ENCODE results near the gene EEFSEC.

EEFSEC gene

DNA sequence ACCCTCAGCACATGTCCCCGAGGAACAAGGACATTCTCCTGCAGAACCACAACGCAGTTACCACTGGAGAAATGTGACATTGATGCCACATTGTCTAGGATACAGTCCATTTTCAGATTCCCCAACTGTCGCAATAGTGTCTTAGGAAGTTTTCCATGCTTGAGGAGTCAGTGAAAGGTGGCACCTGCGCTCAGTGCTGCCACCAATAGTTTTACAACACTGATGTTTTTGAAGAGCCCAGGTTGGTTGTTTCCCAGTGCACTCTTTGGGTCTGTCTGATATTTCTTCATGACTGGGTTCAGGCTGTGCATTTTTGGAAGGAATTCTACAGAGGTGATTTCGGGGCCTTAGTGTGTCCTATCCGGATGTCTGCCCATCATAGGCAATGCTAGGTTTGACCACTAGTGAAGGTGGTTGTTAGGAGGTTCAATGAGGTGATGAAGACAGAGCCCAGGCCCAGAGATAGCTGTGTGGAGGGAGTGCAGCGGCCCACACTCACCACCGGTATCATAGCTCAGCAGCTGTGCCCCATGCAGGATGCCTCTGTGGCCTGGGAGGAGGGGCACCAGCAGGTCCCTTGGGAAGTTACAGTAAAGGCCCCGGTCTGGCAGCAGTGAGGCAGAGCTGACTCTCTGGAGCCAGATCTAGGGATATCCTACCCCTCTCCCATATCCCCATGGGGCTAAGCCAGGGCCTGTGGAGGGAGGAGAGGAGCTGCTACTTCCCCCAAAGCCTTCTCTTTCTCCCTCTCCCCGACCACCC is 216.8 kb downstream of the EEFSEC start:
- DNase-seq = no peak

DNA sequence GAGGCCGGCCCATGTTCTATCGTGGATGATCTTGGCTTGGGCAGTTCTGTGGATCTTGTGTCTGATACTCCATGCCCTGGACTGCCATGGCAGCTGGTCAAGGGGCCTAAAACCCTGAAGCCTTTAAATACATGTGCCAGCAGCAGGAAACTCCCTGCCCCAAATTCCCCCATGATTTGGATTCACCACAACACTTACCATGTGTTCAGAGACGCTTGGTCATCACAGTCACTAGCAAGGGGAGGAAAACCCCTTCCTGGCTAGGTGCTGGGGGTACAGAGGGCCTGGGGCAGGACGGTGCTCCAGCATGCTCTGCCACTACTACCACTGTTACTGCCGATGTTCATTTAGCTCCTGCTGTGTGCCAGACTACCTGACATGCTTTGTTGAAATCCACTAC is 219.0 kb downstream of the EEFSEC start:
- no peak for DNase-seq

DNA sequence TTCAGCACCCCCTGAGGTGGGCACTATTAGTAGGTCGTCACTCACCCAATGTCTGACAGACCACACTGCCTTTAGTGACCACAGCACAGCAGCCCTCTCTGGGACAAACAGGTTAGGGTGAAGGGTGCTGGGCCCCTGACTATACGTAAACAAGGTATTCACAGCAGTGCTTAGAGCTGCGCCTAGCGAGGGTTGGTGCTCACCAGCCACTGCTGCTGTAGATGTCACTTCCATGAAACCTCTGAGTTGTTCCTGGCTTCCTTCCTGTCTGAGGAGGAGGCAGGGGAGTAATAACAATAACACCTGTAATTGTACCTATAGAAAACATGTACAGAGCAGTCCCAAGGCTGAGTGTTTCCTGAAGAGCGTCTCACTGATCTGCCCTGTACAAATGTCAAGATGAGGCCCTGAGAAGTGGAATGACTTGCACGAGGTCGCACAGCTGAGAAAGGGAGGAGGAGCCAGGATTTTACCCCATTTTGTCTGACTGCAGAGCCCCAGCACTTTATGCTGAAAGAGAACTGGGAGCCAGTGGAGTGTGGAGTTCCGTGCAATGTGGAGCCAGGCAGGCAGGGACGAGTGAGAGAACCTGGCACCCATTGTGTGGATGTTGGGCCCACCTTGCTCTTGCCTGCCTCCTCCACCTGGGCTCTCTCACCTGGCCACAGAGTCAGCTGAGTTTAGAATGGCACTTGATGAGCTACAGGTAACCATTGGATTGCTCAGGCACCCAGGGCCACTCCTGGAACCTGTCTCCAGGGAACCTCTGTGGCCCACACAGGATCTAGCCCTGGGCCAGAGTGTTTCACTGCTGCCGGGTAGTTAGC is 219.6 kb downstream of the EEFSEC start:
- DNase-seq = no peak

DNA sequence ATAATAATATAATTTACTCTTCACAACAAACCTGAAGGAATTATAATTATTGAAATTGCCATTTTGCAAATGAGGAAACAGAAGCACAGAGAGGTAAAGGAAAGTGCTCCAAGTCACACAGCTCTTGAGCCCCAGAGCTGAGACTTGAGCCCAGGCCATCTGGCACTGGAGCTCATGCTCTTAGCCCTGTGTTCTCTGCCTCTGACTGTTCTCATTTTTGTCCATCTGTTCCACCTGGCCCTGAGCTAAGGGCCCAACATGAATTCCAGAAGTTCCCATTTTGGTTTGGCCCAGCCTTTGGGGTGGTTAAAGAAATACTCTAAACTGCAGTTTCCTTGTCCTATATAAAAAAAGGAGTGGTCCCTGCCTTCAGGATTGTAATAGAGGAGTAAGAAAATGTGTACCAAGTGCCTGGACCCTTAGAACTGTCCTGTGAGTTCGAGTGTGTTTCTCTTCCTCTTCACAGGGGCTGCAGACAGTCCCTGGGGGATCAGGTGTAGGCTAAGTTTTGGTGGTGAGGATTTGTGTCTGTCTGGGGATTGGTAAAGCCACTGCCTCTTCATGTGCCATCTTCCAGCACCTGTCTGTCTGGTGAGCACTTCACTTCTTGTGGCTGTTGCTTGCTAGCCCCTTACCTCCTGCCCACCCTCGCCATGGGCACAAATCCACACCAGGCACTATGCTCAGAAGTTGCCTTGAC is 221.6 kb downstream of the EEFSEC start:
- peak in 1 of 14 donors; percentile 80 for DNase-seq

DNA sequence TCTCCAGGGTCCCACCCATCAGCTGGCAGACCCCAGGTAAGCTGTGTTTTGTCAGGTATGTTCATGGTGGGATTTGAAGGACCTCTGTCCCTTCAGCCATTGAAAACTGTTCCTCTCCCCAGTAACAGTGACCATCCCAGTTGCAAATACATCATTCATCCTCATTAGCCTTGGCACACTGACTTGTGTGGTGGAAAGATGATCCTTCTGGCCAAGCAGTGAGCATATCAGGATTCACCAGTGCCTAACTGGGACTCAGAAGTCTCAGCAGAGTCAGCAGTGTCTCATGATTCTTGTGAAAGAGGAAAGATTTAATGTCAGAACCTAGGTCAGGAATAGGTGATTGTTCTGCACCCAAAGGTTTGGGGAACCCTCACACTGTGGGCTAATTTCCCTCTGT is 223.2 kb downstream of the EEFSEC start:
- DNase-seq = no peak

DNA sequence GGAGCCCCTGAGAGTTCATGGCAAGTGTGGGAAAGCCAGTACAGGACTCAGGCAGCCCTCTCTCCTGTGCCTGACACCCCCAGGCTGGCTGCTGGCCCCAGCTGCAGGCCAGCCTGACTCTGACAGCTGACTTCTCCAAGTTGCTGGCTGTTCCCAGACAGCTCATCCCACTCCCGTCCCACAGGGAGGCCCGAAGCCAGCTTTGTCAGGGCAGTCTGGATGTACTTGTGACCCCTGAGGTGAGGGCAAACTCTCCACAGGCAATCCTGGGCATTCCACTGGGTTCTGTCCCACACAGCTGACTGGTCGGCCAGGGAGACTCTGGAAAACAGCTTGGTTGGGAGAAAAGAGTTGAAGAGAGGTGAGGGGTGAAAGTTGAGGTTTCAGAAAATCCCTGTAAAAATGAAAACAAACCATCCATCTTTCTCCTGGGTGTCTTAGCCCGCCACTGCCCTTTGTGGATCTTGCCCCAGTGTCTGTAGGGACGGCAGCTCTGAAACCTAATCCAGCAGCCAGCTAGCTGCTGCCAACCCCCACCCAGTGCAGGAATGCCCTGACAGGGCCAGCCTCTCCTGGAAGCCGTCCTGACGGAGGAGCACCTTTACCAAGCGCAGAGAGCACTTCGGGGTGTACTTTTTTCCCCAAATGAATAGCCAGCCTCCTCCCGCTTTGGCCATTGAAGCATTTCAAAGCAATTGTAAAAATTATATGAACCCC is 225.5 kb downstream of the EEFSEC start:
- peak in 1 of 14 donors; percentile 65 for DNase-seq

DNA sequence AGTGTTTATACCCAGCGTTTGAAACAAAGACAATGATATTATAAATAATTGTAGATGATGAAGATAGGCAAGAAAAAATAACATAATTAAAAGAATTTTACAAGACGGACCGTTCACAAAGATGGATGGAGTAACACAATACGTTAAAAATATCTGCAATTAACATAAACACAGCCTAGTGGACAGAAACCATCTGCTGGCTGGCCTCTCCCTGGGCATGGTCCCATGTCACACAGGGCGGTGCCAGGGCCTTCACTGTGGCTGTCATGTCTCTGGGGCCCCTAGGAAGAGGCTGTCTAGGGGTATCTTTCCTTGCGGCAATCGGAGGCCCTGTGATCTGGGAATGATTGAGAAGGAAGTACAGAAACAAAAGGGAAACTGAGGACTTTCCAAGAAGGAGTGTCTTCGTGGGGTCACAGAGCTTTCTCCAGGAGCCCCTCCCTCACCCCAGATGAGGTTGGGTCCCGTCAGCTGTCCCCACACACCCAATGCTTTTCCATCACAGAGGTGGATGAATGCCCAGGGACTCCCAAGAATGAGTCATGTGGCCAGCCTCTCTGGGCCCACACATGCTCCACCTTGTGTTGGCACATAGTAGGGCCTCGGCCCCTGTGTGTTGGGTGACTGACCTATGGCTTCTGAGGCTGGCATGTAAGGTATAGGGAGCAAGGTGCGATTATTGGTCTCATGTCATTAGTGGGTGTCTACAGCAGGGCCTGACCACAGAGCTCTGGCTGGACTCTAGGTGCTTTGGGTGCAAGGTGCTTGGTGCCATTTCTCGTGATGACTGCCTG is 226.3 kb downstream of the EEFSEC start:
- peak in 1 of 14 donors; percentile 22 for DNase-seq

DNA sequence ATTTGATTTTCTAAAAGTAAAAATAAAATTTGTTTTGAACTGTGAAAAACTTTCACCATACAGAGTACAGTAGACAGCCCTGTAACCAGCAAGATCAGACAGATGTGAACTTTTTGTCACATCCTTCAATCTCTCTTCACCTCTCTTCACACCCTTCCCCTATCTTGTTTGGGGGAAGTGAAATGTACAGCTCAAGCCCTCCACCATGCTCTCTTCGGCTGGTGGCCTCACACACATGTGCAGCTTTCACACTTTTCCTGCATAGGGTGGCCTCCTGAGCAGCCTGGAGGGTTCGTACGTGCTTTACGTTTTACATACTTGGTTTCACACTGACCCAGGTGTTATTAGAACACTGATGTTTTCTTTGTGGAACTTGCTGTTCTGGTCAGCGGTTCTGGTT is 227.0 kb downstream of the EEFSEC start:
- DNase-seq = no peak

DNA sequence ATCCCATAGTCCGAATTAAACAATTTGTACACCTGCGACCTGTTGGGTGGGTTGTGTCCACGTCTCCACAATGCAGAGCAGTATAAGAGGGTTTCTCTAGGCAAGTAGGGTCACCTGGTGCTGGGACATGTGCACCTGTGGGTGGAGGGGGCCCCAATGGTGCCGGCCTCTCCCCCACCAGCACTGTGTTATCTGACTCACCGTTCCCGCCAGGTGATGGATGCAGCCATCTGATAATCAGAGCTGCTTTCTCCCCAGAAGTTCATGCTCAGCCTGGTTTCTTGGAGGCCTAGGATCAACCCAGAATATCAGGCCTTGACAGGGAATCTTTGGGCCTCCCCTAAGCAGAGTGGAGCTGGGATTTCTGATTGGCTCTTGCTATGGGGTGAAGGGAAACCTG is 227.4 kb downstream of the EEFSEC start:
- DNase-seq = no peak

DNA sequence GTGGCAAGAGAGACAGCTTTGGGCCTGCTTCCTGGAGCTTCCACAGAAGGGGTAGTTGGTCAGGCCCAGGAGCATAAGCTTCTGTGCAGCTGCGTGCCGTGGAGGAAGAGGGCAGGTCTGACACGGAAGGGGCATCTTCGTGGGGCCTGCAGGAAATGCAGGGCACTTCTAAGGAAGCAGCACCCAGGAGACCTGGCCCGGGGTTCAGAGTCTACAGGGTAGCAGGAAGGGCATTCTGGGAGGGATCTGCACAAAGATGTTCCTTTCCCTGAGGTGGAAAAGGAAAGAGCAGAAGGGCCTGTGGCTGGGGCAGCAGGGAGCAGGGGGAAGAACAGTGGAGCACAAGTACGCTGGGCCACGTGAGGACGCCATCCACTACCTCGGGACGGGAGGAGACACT is 228.3 kb downstream of the EEFSEC start:
- DNase-seq = no peak

DNA sequence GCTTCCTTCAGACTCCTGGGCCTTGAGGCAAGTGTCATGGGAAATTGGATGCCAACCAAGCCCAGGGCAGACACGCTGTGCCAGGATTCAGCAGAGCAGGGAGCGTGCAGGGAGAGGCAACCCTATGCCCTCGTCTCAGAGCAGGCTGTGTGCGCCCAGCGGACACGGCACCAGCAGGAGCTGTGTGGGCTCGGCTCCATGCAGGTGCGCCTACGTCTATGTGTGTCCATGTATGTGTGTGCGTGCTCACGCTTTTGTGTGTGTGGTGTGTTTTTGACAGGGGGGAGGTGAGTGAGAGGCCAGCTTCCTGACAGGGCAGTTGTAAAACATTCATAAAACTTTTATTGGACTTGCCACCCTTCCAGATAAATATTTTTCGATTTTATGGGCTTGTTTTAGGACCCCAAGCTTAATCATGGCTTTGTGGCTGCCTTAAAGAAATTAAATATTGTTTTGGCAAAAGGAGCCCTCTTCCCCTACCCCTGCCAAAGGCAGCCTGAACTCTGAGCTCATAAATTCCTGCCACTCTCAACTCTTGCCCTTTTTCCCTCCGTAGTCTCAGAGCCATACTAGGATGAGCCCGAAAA is 229.0 kb downstream of the EEFSEC start:
- peak in 6 of 14 donors; percentile 5 to 58 (median 19) for DNase-seq

DNA sequence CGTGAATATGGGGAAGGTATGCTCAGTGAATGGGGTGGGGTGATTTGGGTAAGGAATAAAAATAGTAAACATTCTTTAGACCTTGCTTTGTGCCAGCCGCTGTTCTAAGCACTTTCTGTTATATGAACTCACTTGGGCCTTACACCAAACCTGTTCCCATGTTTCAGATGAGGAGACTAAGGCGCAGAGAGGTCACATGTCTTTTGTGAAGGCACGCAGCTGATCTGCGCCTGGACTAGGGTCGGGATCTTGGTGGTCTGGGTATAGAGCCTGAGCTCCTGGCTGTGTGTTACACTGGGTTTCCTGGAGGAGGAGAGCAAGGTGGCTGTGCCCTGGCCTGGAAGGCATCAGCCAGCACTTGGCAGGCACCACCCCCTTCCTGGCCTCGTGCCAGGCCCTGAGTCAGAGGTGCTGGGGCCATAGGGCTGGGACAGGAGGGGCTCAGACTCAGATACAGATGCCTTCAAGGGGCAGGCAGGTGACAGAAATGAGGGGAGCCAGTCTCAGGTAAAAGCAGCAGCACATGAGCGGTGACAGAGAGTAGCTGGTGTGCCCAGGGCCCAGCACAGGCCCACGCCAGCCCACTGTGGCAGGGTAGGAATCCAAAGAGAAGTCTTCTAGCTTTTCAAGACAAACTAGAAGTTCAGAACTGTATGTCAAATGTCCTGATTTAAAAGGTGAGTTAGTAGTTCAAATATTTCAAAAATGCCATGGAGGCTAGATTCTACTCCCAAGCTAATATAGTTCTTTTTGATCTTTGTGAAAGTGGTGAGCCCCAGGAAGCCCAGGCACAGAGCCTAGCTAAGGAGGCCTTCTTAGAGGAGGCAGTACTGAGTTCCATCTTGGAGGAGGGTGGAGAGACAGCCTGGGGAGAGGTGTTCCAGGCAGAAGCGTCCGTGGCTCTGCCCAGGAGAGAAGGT is 230.3 kb downstream of the EEFSEC start:
- DNase-seq = peak in 4 of 14 donors; percentile 8 to 42 (median 26)

DNA sequence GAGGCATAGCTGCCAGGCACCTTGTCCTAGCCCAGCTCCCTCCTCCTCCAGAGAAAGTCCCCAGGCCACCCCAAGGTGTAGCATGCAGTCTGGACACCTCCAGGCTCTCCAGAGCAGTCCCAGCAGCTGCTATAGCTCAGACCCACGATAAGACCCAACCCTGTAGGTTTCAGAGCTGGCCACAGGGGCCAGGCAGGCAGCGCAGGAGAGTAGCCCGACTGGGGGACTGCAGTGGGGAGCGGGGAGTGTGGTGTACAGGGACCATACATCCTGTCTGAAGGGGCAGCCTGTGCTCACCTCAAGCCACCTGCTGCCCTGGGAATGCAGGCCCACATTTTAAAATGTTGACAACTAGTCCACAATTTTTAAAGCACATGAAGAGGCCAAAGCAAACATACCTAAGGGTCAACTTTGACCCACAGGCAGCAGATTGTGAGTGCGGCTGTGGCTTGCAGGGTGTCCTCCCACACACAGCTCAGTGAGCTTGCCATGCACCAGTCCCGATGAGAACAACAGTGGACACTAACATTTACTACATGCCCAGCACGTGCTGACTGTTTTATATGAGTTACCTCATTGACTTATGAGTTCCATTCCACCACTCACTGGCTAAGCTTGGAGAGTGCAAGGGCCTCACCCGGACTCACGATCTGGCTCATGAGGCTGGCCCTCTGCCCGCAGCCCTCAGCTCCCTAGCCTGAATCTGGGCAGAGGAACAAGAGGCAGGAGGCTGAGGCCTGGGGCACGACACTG is 232.0 kb downstream of the EEFSEC start:
- DNase-seq = peak in 2 of 14 donors; percentile 10 to 67

DNA sequence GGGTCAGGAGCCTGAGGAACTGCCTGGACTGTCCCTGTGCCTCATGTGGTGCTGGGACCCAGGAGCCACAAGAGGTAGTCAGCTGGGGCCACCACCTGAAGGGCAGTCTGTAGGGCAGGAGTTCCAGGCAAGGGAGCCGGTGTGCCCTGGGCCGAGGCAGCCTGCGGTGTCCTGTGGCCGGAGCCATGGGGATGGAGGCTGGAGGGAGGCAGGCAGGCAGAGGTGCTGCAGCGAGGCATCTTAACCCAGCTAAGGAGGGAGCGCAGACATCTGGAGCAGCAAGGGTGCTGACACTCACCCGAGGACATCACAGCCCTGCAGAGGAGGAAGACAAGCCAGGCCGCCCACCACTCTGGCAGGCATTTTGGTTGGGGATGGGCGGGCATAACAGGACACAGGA is 235.7 kb downstream of the EEFSEC start:
- DNase-seq = no peak

DNA sequence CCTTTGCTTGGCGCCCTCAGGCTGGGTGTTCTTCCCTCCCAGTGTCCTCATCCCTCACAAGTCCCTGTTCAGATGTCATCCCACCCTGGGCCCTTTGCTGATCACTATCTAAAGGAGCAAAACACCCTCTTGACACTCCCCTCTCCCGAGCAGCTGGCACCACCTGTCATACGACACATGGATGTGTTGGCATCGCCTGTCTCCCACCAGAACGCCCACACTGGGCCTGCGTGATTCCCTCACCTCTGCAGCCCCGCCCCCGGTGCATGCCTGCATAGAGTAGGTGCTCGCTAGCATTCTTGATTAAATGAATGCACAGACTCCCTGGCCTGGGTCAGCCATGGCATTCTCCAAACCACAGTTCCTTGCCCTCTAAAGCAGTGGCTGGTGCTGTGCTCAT is 237.6 kb downstream of the EEFSEC start:
- DNase-seq = no peak

DNA sequence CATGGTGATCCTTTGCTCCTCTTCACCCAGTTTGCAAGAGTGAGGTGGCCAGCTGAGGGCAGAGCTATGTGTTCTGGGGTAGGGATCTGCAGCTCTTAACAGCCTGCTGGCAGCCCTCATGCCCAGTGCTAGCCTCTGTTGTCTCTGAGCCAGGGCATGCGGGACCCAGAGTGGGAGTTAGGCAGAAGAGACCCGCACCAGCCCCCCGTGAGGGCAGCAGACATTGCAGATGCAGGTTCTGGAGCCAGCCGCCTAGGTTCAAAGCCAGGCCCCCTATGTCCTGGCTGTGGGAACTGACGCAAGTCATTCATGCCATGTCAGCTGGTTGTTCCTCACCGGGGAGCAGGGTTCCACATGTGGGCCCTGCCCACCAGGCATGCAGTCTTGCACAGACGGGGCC is 238.7 kb downstream of the EEFSEC start:
- no peak for DNase-seq

DNA sequence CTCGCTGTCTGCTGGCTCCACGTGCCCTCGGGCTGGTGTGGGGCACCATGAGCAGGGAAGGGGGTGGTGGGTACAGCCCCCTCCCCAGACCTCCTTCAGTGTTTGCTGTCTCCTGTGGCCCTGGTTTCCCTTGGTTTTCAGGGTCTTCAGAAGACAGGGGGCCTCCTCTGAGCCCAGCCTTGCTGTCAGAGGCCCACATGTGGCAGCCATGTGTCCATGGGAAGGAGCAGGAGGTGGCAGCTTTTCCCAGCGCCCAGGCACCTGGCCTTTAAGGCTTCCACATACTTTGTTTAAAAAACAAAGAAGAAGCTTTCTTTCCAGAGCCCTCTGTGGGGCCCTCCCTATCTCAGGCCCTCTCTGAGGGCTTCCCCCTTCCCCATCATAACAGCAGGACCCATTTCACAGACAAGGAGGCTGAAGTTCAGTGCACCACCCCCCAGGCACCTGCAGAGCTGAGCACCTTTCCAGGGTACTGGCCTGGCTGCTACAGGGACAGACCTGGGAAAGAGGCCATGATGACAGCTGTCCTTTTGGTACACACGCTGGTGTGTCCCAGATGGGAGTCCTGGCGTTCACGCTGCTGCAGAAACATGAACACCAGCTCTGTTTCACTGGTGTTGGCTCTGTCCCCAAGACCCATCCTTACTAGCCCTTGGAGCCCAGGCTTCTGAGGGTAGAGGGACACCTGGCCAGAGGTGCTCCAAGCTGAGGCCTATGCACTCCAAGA is 239.7 kb downstream of the EEFSEC start:
- peak in 1 of 14 donors; percentile 52 for DNase-seq

DNA sequence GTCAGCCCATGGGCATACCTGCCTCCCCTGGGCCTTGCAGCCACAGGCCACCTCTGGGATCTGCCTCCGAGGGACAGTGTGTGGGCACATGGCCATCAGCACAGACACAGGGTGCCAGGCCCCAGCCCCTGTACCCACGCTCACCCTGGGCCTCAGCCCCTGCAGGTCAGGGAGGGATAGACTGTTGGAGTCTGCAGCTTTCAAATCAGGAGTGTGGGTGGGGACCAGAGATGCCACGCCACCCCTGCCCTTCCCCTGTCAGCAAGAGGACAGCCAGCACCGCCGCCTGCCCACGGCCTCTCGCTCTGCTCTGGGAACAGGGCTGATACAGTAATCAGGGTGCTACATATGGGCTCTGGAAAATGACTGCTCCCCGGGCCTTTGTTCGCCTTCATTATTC is 240.8 kb downstream of the EEFSEC start:
- no peak for DNase-seq

DNA sequence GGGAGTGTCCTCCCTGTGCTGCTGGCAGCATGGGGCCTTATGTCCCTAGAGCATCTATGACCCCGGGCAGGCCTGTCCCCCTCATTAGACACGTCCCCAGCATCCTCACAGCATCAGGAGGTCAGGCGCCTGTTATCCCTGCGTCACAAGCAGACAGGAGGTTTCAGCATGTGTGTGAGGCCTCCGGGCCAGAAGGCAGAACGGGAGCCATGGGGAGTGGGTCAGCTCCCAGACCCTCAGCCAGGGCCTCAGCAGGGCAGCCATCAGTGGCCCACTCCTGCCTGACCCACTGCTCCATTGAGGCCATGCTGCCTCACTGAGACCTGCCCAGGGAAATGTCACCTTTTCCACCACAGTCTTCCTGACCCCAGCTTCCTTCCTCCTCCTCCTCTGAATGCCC is 241.8 kb downstream of the EEFSEC start:
- no peak for DNase-seq

All from C1 segment of cervical spinal cord (tissue), 14 donors.